8988T (cell line): ENCODE results near the gene KBTBD2.
"Not testable (repeated sequence)": the region's sequence is repeated elsewhere in the genome, so short reads cannot be mapped to it uniquely, and the experiment has no call there.

Source experiments
- DNase-seq: peaks from one replicate; pipeline ENCODE4 v3.0.0; 2011

The KBTBD2 gene

GRCh38 chr7:32891043-32891799 lies at the start of gene KBTBD2:
KBTBD2 (minus strand) TSS chr7:32891760; CDS start chr7:32879604, 12,156 bp downstream.
- peak; percentile 35 for DNase-seq

DNA sequence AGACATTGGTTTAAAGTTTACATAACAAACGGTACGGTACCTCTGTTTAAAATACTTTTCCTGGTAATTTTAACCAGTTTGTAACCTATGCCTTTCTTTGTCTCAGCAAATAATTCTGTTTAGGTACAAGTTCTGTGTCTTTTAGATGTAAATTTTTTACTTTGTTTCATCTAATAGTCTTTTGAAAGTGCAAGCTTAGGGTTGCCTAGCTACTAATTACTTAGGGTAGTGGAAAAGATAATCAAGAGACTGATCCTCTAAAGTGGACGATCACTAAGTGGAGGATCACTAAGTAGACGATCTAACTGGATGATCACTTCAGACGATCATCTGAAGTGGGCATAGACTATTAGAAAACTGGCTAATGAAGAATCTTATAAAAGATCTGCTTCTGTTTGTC lies 49.6 kb upstream of the KBTBD2 start:
- DNase-seq: no peak

GRCh38 chr7:32937344-32938174 lies 46.0 kb upstream of the KBTBD2 start:
- no peak for DNase-seq

GRCh38 chr7:32936689-32937088 lies 45.1 kb upstream of the KBTBD2 start:
- no peak for DNase-seq

- DNase-seq: no peak
These were observed 44.0 kb upstream of the KBTBD2 start for GRCh38 chr7:32935558-32935957.

- no peak for DNase-seq
These were observed 38.8 kb upstream of the KBTBD2 start for GRCh38 chr7:32930378-32930777.

GRCh38 chr7:32929430-32930143 lies 38.0 kb upstream of the KBTBD2 start:
- no peak for DNase-seq

DNA sequence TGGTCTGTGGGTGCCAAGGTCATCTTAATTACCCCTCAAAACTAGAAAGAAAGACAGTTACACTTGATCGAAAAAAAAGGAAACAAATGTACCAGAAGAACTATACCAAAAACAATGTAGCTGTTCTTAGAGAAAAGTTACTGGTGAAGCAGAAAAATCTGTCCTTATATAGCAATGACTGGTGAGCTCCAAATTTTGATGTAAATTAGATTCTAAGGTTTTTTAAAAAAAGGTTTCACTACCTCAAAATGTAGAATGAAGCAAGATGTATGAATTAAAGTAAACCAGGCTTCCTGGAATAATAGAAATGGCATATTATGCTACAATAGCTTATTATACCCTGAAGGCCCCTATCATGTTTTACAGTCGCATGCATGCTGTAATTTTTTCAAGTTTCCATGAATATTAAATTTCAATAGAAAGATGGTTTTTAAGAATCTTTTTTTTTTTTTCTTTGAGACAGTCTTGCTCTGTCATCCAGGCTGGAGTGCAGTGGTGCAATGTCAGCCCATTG lies 37.3 kb upstream of the KBTBD2 start:
- no peak for DNase-seq

- DNase-seq: no peak
These were observed 30.3 kb upstream of the KBTBD2 start for GRCh38 chr7:32921896-32922295.

GRCh38 chr7:32916994-32917393 lies 25.4 kb upstream of the KBTBD2 start:
- DNase-seq: not testable (repeated sequence)

DNA sequence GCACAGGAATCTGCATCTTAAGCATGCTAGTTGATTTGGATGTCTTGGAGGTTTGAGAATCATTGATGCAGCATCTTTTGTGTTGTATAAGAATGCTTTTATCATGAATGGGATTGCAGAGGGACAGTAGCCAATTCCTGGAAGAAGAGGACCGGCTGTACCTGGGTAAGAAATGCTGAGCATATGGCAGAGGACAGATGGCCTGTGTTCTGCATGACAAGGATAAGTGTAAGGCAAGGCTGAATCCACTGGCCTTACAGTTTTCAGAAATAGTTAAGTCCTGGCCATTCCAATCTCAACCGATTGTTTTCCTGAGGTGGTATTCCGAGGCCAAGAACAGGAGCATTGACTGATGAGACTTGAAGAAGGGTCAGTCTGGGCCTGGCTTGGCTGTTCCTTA lies 24.4 kb upstream of the KBTBD2 start:
- no peak for DNase-seq

GRCh38 chr7:32915041-32915536 lies 23.5 kb upstream of the KBTBD2 start:
- no peak for DNase-seq

DNA sequence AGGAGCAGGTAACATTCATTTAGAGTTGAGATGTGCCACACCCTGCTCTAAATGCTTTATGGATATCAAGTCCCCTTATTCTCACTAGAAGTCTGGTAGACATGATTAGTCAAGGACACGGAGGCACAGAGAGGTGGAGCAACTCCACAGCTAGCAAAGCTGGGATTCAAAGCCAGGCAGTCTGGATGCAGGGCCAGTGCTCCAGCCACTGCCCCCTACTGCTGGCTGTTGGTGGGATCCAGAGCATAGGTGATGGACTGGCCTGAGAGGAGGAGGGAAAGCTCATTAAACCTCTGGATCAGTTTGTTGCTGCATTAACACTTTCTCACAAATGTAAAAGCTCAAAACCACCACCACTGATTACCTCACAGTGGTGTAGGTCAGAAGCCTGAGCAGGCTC lies 22.6 kb upstream of the KBTBD2 start:
- DNase-seq: no peak

- DNase-seq: no peak
These were observed 18.6 kb upstream of the KBTBD2 start for GRCh38 chr7:32910195-32910594.

DNA sequence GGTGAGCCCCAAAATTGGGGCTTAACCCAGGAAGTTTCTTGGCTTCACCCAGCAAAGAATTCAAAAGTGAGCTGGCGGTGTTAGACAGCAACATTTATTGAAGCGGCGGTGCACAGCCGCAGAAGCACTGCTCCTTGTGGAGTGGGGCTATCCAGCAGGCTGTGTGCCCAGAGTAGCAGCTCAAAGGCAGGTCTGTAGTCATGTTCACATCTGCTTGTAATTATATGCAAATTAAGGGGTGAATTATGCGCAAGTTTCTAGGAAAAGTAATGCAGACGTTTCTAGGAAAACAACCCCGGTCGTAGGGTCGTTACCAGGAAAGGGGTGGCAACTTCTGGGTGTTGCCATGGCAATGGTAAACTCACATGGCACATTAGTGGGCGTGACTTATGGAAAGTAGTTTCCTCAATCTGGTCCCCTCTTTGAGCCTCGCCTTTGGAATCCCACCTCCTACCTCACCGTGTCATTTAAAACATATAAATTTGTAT lies 13.7 kb upstream of the KBTBD2 start:
- no peak for DNase-seq

DNA sequence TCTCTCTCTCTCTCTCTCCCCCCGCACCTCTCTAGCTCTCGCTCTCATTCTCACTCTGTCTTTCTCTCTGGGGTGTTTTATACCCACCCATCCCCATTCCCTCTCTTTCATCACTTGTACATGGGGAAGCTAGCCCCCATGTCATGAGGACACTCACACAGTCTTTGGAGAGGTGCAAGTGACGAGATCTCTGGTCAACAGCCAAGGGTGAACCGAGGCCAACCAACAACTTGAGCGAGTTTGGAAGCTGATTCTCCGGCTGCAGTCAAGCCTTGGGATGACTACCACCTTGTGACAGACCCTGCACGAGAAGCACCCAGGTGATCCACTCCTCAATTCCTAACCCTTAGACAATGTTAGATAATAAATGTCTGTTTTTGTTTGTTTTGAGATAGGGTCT lies 10.1 kb upstream of the KBTBD2 start:
- DNase-seq: no peak

DNA sequence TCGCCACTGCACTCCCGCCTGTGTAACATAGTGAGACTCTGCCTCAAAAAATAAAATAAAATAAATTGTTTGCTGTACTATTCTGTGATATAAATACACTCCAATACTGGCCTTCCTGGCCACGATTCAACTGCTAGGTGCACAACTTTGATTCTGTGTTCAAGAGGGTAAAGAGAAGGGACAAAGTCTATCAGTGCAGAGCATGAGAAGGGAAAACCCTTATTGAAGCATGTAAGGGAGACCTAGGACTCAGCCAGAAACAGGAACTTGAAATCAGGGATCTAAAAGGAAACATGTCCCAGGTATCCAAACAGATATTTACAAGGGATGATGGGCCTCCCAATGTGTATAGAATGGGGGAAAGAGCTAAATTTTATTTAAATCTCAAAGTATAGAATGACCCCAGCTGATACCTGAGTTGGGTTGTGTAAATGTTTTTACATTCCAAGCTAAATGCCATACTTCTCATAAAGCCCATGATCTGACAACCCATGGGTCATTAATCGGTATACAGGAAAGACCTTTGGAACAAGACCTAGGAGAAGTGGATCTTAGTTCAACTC lies 9.0 kb upstream of the KBTBD2 start:
- DNase-seq: no peak

DNA sequence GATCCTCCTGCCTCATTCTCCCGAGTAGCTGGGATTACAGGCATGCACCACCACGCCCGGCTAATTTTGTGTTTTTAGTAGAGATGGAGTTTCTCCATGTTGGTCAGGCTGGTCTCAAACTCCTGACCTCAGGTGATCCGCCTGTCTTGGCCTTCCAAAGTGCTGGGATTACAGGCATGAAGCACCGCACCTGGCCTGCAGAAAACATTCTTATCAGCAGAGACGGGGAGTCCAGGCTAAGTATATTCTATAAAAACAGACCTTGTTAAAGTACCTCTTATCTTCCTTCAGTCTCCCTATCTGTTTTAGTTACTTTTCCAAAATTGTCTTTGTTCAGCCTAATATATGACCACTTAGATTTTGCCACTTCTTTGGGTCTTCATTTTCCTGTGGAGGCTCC lies 5.8 kb upstream of the KBTBD2 start:
- DNase-seq: not testable (repeated sequence)

GRCh38 chr7:32896564-32897347 lies 5.2 kb upstream of the KBTBD2 start:
- no peak for DNase-seq

DNA sequence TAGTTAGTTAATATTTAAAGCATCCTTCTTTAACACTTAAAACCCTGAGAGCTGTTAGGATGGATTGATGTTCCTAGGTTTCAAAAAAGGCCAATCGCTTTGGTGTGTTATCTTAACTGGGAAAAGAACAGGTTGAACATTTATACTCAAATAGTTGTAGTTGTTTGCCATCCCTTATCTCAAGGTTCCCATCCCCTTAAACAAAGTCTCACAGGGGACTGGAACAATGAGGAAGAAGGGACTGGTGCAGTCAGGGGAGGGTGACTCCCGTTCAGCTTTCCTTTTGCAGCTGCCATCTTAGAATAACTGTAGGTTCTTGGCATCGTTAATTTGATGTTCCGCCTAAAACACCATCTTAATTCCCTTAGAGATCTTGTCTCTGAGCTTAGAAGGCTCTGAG lies 2.6 kb upstream of the KBTBD2 start:
- DNase-seq: no peak

GRCh38 chr7:32893722-32894121 lies 2.2 kb upstream of the KBTBD2 start:
- no peak for DNase-seq

- no peak for DNase-seq
These were observed 1.6 kb upstream of the KBTBD2 start for GRCh38 chr7:32893207-32893524.
